GM18507 (cell line): ENCODE measurements around the gene ZNF280D.
A peak's percentile ranks its signal among the peaks of the same experiment; 100 is the strongest.

Experiments used
- DNase-seq: peaks from one replicate; pipeline ENCODE4 v3.0.0; 2011; ENCODE audit warnings: low read depth; ENCODE audit not compliant: insufficient read length; ENCODE audit errors: extremely low spot score
- FAIRE-seq: peaks from 2 replicates; lab custom pipeline; 2011; peaks lifted over from hg19 to GRCh38; lab: Jason Lieb, UNC

Gene ZNF280D

GRCh38 chr15:56659197-56659596 is 74.1 kb downstream of the ZNF280D start:
- FAIRE-seq (peak; percentile 46), DNase-seq (no peak)

- FAIRE-seq = no peak
- no peak for DNase-seq
Measured at GRCh38 chr15:56654624-56655023, 78.7 kb downstream of the ZNF280D start.

GRCh38 chr15:56654216-56654615 is 79.1 kb downstream of the ZNF280D start:
- no peak for DNase-seq
- no peak for FAIRE-seq

- no peak for DNase-seq
- FAIRE-seq = no peak
Measured at GRCh38 chr15:56653787-56654186, 79.5 kb downstream of the ZNF280D start.

- FAIRE-seq (no peak), DNase-seq (no peak)
Measured at GRCh38 chr15:56653107-56653506, 80.2 kb downstream of the ZNF280D start.

GRCh38 chr15:56648311-56648710 is 85.0 kb downstream of the ZNF280D start:
- FAIRE-seq (no peak), DNase-seq (no peak)

- FAIRE-seq = no peak
Measured at GRCh38 chr15:56640549-56640948, 92.8 kb downstream of the ZNF280D start.

GRCh38 chr15:56640127-56640526 is 93.2 kb downstream of the ZNF280D start:
- DNase-seq (no peak), FAIRE-seq (peak; percentile 15)

More at GRCh38 chr15:56640549-56640948, 92.8 kb downstream of the ZNF280D start:
- DNase-seq = no peak

- DNase-seq (no peak), FAIRE-seq (no peak)
Measured at GRCh38 chr15:56639631-56640030, 93.7 kb downstream of the ZNF280D start.

- no peak for FAIRE-seq
Measured at GRCh38 chr15:56631765-56632164, 101.5 kb downstream of the ZNF280D start.

GRCh38 chr15:56628893-56629532 is 104.3 kb downstream of the ZNF280D start:
- peak; percentile 9 for FAIRE-seq
- no peak for DNase-seq

More at GRCh38 chr15:56631765-56632164, 101.5 kb downstream of the ZNF280D start:
- no peak for DNase-seq

GRCh38 chr15:56619887-56620286 is 113.4 kb downstream of the ZNF280D start:
- DNase-seq (no peak), FAIRE-seq (no peak)

- no peak for DNase-seq
- no peak for FAIRE-seq
Measured at GRCh38 chr15:56617628-56618027, 115.7 kb downstream of the ZNF280D start.

GRCh38 chr15:56616551-56616950 is 116.8 kb downstream of the ZNF280D start:
- DNase-seq = no peak
- no peak for FAIRE-seq

GRCh38 chr15:56613811-56614210 is 119.5 kb downstream of the ZNF280D start:
- DNase-seq = no peak
- no peak for FAIRE-seq

GRCh38 chr15:56608993-56609392 is 124.3 kb downstream of the ZNF280D start:
- FAIRE-seq = peak; percentile 69
- no peak for DNase-seq

GRCh38 chr15:56608140-56608778 is 125.0 kb downstream of the ZNF280D start:
- FAIRE-seq = peak; percentile 94
- DNase-seq = peak; percentile 37

- no peak for FAIRE-seq
- no peak for DNase-seq
Measured at GRCh38 chr15:56602253-56602652, 131.1 kb downstream of the ZNF280D start.

GRCh38 chr15:56600380-56600779 is 132.9 kb downstream of the ZNF280D start:
- no peak for DNase-seq
- no peak for FAIRE-seq

- no peak for FAIRE-seq
- DNase-seq = no peak
Measured at GRCh38 chr15:56598991-56599390, 134.3 kb downstream of the ZNF280D start.

- no peak for FAIRE-seq
- DNase-seq = no peak
Measured at GRCh38 chr15:56587686-56588085, 145.6 kb downstream of the ZNF280D start.
